Adrenal gland (tissue), 12 donors: ENCODE measurements around the gene SP4. TPM values are rescaled to one million over a fixed set of nuclear protein-coding genes. Genes with fewer than 3 reads are reported as not detected.

ENCODE experiments used
- DNase-seq, 7 donors: peaks; one replicate each; pipeline ENCODE4 v3.0.0-alpha.2; 2019 to 2020
- H3K27ac ChIP-seq, 5 donors: fragments of 200-600 bp; sonication (generic) in 4 of 5; 1 replicate in 3 of 5; 2 replicates in 2 of 5; pipeline versions ENCODE4 v1.5.1 to v1.8.0; 2016 to 2020; ENCODE audit warnings: mild to moderate bottlenecking in 1 of 5
- H3K27me3 ChIP-seq: fragments of 200-600 bp; 2 replicates; pipeline ENCODE4 v1.8.0; 2021
- H3K36me3 ChIP-seq, 2 donors: fragments of 200-600 bp; replicated peaks in 1 of 2; 1 replicate in 1 of 2; 2 replicates in 1 of 2; pipeline versions ENCODE4 v1.5.1 to v1.8.0; 2018 to 2022
- H3K4me1 ChIP-seq, 2 donors: fragments of 200-600 bp; replicated peaks in 1 of 2; 1 replicate in 1 of 2; 2 replicates in 1 of 2; pipeline versions ENCODE4 v1.5.1 to v1.8.0; 2018 to 2021
- H3K4me3 ChIP-seq, 4 donors: fragments of 200-600 bp; sonication (generic) in 3 of 4; one replicate each; pipeline ENCODE4 v1.5.1; 2016 to 2018
- H3K9me3 ChIP-seq, 3 donors: fragments of 200-600 bp; sonication (generic) in 1 of 3; replicated peaks in 1 of 3; 1 replicate in 2 of 3; 2 replicates in 1 of 3; pipeline versions ENCODE4 v1.5.1 to v1.8.0; 2016 to 2021
- POLR2A ChIP-seq, 2 donors: fragments of 450-650 bp; IDR thresholded peaks; one replicate each; pipeline ENCODE4 v1.6.1; 2017; ENCODE audit warnings: antibody characterized with exemption in 2 of 2, mild to moderate bottlenecking in 2 of 2, moderate library complexity in 1 of 2
- WGBS, 4 donors: extraction: QIAGEN DNeasy Blood & Tissue Kit in 2 of 4; methylation state at CpG; one replicate each; pipeline versions ENCODE4 v1.1.5 to v1.1.7; 2013 to 2017; 5-methylcytosine and 5-hydroxymethylcytosine counted together
- intact Hi-C, 2 donors: fragments of 100-400 bp; cut with DNase I; formaldehyde crosslinking; loops; one replicate each; pipeline versions ENCODE4 v1.14.1 to v1.15.0; 2022 to 2023
- polyA plus RNA-seq, 3 donors: library from polyadenylated mRNA; stranded (reverse); fragments of 200-250 nt in 2 of 3; fragments of 350-450 nt in 1 of 3; fragmentation: Illumina TruSeq in 1 of 3; extraction: RNeasy Lipid Tissue Mini Kit (QIAGEN cat#74804) in 1 of 3; gene quantifications; one replicate each; pipeline ENCODE4 v1.2.3, GENCODE V29; 2013 to 2014
- total RNA-seq, 9 donors: library from RNA; depleted of rRNA in 4 of 9; stranded (reverse); fragments of >200 nt in 4 of 9; fragments of 120-200 nt in 1 of 9; fragmentation: NEBNext Ultra II Directional in 1 of 9; extraction: Animal tissue kit (Norgen Biotek cat#: 25700) in 1 of 9; gene quantifications; one replicate each; pipeline versions ENCODE4 v1.1.0 to v1.2.4, GENCODE V29; 2013 to 2023
- TF ChIP-seq, protein P1 (sequence below), 6 experiments: fragments of 450-650 bp in 4 of 6; fragments of 200-600 bp in 2 of 6; sonication (generic) in 1 of 6; IDR thresholded peaks; 1 replicate in 5 of 6; 2 replicates in 1 of 6; pipeline versions ENCODE4 v1.5.1 to v1.8.0; 2016 to 2021; ENCODE audit warnings: antibody characterized with exemption in 6 of 6, mild to moderate bottlenecking in 2 of 6, moderate library complexity in 1 of 6
- donor health status: healthy with polysubstance abuse.
- donor health status: Bipolar disorder and iron deficiency.
- donor health status: DM: yes; HTN: yes; CAD: no.
- donor health status: DM: no; HTN: no; CAD: no.
- donor health status: DM: no; HTN: no; CAD: no.
- donor health status: DM: yes; HTN: yes; CAD: no.

Gene SP4
- total and polyA plus RNA-seq, 12 donors, result 1.8 to 11.2 (median 6.0) TPM

DNA sequence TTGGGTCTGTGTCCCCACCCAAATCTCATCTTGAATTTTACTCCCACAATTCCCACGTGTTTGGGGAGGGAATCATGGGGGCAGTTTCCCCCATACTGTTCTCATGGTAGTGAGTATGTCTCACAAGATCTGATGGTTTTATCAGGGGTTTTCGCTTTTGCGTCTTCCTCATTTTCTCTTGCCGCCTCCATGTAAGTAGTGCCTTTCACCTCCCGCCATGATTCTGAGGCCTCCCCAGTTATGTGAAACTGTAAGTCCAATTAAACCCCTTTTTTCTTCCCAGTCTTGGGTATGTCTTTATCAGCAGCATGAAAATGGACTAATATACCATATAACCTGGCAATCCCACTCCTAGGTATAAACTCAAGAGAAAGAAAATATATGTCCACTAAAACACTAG is 25.9 kb upstream of the SP4 start:
- no peaks in the 10 kb centered on the region for H3K27me3 ChIP-seq
- TF ChIP-seq, protein P1, sequence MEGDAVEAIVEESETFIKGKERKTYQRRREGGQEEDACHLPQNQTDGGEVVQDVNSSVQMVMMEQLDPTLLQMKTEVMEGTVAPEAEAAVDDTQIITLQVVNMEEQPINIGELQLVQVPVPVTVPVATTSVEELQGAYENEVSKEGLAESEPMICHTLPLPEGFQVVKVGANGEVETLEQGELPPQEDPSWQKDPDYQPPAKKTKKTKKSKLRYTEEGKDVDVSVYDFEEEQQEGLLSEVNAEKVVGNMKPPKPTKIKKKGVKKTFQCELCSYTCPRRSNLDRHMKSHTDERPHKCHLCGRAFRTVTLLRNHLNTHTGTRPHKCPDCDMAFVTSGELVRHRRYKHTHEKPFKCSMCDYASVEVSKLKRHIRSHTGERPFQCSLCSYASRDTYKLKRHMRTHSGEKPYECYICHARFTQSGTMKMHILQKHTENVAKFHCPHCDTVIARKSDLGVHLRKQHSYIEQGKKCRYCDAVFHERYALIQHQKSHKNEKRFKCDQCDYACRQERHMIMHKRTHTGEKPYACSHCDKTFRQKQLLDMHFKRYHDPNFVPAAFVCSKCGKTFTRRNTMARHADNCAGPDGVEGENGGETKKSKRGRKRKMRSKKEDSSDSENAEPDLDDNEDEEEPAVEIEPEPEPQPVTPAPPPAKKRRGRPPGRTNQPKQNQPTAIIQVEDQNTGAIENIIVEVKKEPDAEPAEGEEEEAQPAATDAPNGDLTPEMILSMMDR (IDR thresholded peaks at IDR 0.05), result no peak
- no peak for TF ChIP-seq POLR2A (IDR thresholded peaks at IDR 0.05)
- H3K4me1 ChIP-seq, result no peaks in the 10 kb centered on the region
- WGBS, 4 donors, result 78 to 87% (median 86%) methylated on average over 5 of the region's 5 CpGs
- no peak for DNase-seq
- H3K4me3 ChIP-seq, result no peak overlapping the region
- no peak overlapping the region for H3K27ac ChIP-seq
- no peaks in the 10 kb centered on the region for H3K9me3 ChIP-seq
- H3K36me3 ChIP-seq, result no peaks in the 10 kb centered on the region
- intact Hi-C loops, result no loop called here

DNA sequence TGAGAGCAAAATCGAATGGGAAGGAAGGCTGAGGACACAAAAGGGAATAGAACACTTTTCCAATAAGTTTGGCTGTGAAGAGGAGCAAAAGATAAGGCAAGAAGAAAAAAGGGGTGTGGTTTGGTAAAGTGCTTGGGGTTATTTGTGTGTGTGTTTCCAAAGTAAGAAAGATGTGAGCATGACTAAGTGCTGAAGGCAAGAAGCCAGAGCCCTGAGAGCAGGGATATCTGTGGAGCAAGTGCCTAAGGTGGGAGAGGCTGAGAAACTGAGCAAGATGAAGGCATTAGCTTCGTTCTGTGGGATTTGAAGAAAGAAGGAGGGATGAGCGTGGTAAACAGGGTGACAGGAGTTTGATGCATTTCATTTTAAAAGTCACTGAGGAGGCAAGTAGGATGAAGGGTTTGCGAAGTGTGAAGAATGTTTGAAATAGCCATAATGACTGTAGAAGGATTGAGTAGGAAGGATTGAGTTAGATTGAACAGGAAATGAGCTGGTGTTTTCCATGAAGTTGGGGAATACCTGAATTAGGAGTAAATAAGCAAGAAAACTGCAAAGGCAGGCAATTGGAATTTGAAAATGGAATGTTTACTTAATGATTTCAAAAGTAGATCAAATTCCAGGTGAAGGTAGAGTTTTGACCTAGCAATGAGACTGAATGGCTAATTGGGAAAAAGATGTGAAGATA is 19.9 kb upstream of the SP4 start:
- intact Hi-C loops, result no loop called here
- TF ChIP-seq POLR2A (IDR thresholded peaks at IDR 0.05), result no peak
- TF ChIP-seq, protein P1 (IDR thresholded peaks at IDR 0.05), result no peak
- Histone ChIP-seq H3K4me3 (no peak overlapping the region), H3K9me3 (no peaks in the 10 kb centered on the region), H3K27me3 (no peaks in the 10 kb centered on the region), H3K27ac (no peak overlapping the region), H3K36me3 (no peaks in the 10 kb centered on the region), H3K4me1 (no peaks in the 10 kb centered on the region)
- DNase-seq, result no peak
- 66 to 75% (median 72%) methylated on average over 4 of the region's 4 CpGs for WGBS, 4 donors

DNA sequence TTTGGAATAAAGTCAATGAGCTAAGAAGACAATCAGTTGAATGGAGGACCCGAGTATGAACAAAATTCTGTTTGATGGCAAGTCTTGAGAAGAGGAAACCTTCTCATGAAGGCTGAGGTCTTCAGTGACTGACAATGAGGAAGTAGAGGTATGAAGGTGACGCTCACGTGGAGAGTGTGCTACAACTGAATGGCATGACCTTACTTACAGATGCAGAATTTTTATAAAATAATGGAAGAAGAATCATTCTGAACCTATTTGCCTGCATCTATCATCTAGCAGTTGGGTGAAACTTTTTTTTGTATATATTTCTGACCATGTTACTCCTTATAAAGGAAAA is 19.4 kb upstream of the SP4 start:
- intact Hi-C loops, result no loop called here
- Histone ChIP-seq H3K4me1 (no peaks in the 10 kb centered on the region), H3K27ac (no peak overlapping the region), H3K36me3 (no peaks in the 10 kb centered on the region), H3K9me3 (no peaks in the 10 kb centered on the region), H3K27me3 (no peaks in the 10 kb centered on the region), H3K4me3 (no peak overlapping the region)
- no peak for DNase-seq
- 72 to 83% (median 78%) methylated on average over 3 of the region's 3 CpGs for WGBS, 4 donors
- no peak for TF ChIP-seq POLR2A (IDR thresholded peaks at IDR 0.05)
- TF ChIP-seq, protein P1 (IDR thresholded peaks at IDR 0.05), result no peak

DNA sequence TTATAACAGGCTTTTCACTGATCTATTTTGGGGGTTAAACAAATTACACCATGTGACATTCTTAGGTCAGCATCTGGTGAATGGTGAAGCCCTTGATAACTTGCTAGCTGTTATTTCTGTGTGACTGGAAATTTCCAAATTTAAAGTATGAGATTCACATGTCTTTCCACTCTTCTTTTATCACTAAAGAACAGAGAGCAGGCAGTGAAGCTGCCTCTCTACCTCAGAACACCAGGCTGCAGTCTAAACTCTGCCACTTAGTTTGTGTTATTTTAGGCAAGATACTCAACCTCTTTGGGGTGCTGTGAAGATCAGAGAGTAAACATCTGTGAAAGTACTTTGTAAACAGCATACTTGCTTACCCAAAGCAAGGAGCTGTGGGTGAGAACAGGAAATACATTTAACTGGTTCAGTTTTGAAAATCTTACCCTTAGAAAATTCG is 15.5 kb upstream of the SP4 start:
- H3K4me3 ChIP-seq, result no peak overlapping the region
- H3K9me3 ChIP-seq, result no peaks in the 10 kb centered on the region
- TF ChIP-seq, protein P1 (IDR thresholded peaks at IDR 0.05), result no peak
- TF ChIP-seq POLR2A (IDR thresholded peaks at IDR 0.05), result no peak
- no peaks in the 10 kb centered on the region for H3K27me3 ChIP-seq
- H3K27ac ChIP-seq, result no peak overlapping the region
- DNase-seq, result no peak
- no peaks in the 10 kb centered on the region for H3K36me3 ChIP-seq
- no peaks in the 10 kb centered on the region for H3K4me1 ChIP-seq
- WGBS, 4 donors, result 73 to 86% (median 80%) methylated on average over 1 of the region's 1 CpG
- intact Hi-C loops, result no loop called here
